ENCODE data around the gene ZNF514. TPM values are rescaled to one million over a fixed set of nuclear protein-coding genes. Genes with fewer than 3 reads are reported as not detected.
"Not testable (repeated sequence)": the region's sequence is repeated elsewhere in the genome, so short reads cannot be mapped to it uniquely, and the experiment has no call there.

ZNF514 gene
- polyA plus RNA-seq, 6 donors from 2014 or later, result 6.7 to 11.2 (median 8.9) TPM

GRCh38 chr2:95113464-95113863, 46.2 kb downstream of the ZNF514 start:
- peak overlapping the region in 1 of 8 donors; percentile 29 for H3K4me3 Mint-ChIP-seq
- H3K27me3 Mint-ChIP-seq, result no peaks in the 10 kb centered on the region
- no peaks in the 10 kb centered on the region for H3K9me3 Mint-ChIP-seq
- DNase-seq (no peak), ATAC-seq (ENCODE audit: low read depth in 2 of 2) (no peak)
- peaks cover 7 to 16% (median 9%) of the 10 kb centered on the region in 3 donors for H3K4me1 Mint-ChIP-seq
- no peak overlapping the region for H3K27ac Mint-ChIP-seq
- peaks cover 17 to 19% of the 10 kb centered on the region in 2 donors for H3K36me3 Mint-ChIP-seq

- Mint-ChIP-seq H3K27me3 (no peaks in the 10 kb centered on the region), H3K27ac (no peak overlapping the region), H3K36me3 (peaks cover 31 to 39% of the 10 kb centered on the region in 2 donors), H3K4me1 (peaks cover 0 to 6% (median 6%) of the 10 kb centered on the region in 3 donors), H3K4me3 (no peak overlapping the region), H3K9me3 (no peaks in the 10 kb centered on the region)
- ATAC-seq (ENCODE audit: low read depth in 2 of 2), result no peak
- DNase-seq, result no peak
Observed at GRCh38 chr2:95110395-95110794, 49.3 kb downstream of the ZNF514 start.

GRCh38 chr2:95109260-95109659, 50.4 kb downstream of the ZNF514 start:
- Mint-ChIP-seq H3K36me3 (peaks cover 33 to 39% of the 10 kb centered on the region in 2 donors), H3K27ac (peak overlapping the region in 1 of 6 donors; percentile 21), H3K9me3 (no peaks in the 10 kb centered on the region)

GRCh38 chr2:95106081-95106480, 53.6 kb downstream of the ZNF514 start:
- Mint-ChIP-seq H3K4me3 (no peak overlapping the region), H3K36me3 (peaks cover 33 to 51% of the 10 kb centered on the region in 2 donors), H3K4me1 (peaks cover 0 to 6% (median 0%) of the 10 kb centered on the region in 3 donors), H3K9me3 (no peaks in the 10 kb centered on the region), H3K27ac (peak overlapping the region in 3 of 6 donors; percentile 49 to 89 (median 65)), H3K27me3 (no peaks in the 10 kb centered on the region)
- no peak for ATAC-seq (ENCODE audit: low read depth in 2 of 2)
- no peak for DNase-seq

More at GRCh38 chr2:95109260-95109659, 50.4 kb downstream of the ZNF514 start:
- peaks cover 0 to 6% (median 0%) of the 10 kb centered on the region in 3 donors for H3K4me1 Mint-ChIP-seq
- no peaks in the 10 kb centered on the region for H3K27me3 Mint-ChIP-seq
- no peak overlapping the region for H3K4me3 Mint-ChIP-seq
- ATAC-seq (ENCODE audit: low read depth in 2 of 2) (no peak), DNase-seq (no peak)

GRCh38 chr2:95104606-95105005, 55.0 kb downstream of the ZNF514 start:
- peaks cover 0 to 6% (median 0%) of the 10 kb centered on the region in 3 donors for H3K4me1 Mint-ChIP-seq
- H3K36me3 Mint-ChIP-seq, result peaks cover 39 to 49% of the 10 kb centered on the region in 2 donors
- no peaks in the 10 kb centered on the region for H3K9me3 Mint-ChIP-seq
- ATAC-seq (ENCODE audit: low read depth in 2 of 2) (no peak), DNase-seq (no peak)
- H3K27me3 Mint-ChIP-seq, result no peaks in the 10 kb centered on the region
- H3K27ac Mint-ChIP-seq, result peak overlapping the region in 1 of 6 donors; percentile 87
- H3K4me3 Mint-ChIP-seq, result no peak overlapping the region

GRCh38 chr2:95099910-95100309, 59.7 kb downstream of the ZNF514 start:
- peak overlapping the region in 2 of 6 donors; percentile 42 to 71 for H3K27ac Mint-ChIP-seq
- peaks cover 5 to 19% (median 5%) of the 10 kb centered on the region in 3 donors for H3K4me1 Mint-ChIP-seq
- peaks cover 38 to 48% of the 10 kb centered on the region in 2 donors for H3K36me3 Mint-ChIP-seq
- H3K27me3 Mint-ChIP-seq, result no peaks in the 10 kb centered on the region
- no peak overlapping the region for H3K4me3 Mint-ChIP-seq
- DNase-seq, result no peak
- no peak for ATAC-seq (ENCODE audit: low read depth in 2 of 2)
- H3K9me3 Mint-ChIP-seq, result peaks cover 0 to 6% (median 0%) of the 10 kb centered on the region in 7 donors

- H3K36me3 Mint-ChIP-seq, result peaks cover 42 to 44% of the 10 kb centered on the region in 2 donors
Observed at GRCh38 chr2:95098273-95098672, 61.4 kb downstream of the ZNF514 start.

More at GRCh38 chr2:95098273-95098672, 61.4 kb downstream of the ZNF514 start:
- H3K9me3 Mint-ChIP-seq; H3K27me3 Mint-ChIP-seq; H3K27ac Mint-ChIP-seq; H3K4me3 Mint-ChIP-seq; DNase-seq; ATAC-seq (ENCODE audit: low read depth in 2 of 2): not testable (repeated sequence)
- peaks cover 5 to 19% (median 5%) of the 10 kb centered on the region in 3 donors for H3K4me1 Mint-ChIP-seq

Other genes starting within 250 kb of the ZNF514 start
- 1 to 10 TPM in 2 of 6 donors, under 1 TPM in 2, not detected in 2; 0.41 to 1.1 (median 0.75) TPM for gene MAL, start 134.1 kb downstream of the ZNF514 start, polyA plus RNA-seq (ENCODE audit: low read depth in 6 of 6)
- 10 to 100 TPM; 28.5 to 48.2 (median 35.3) TPM for gene MRPS5, start 38.0 kb downstream of the ZNF514 start, polyA plus RNA-seq (ENCODE audit: low read depth in 6 of 6)
- gene ZNF2, start 6.0 kb upstream of the ZNF514 start, polyA plus RNA-seq (ENCODE audit: low read depth in 6 of 6), result 1 to 10 TPM; 2.4 to 7.3 (median 3.4) TPM
- 1 to 10 TPM in 2 of 6 donors, under 1 TPM in 3, not detected in 1; 0.25 to 1.3 (median 0.58) TPM for gene ZNF892, start 47.7 kb upstream of the ZNF514 start, polyA plus RNA-seq (ENCODE audit: low read depth in 6 of 6)
- not detected for gene PROM2, start 114.6 kb upstream of the ZNF514 start, polyA plus RNA-seq (ENCODE audit: low read depth in 6 of 6)
- gene KCNIP3, start 137.5 kb upstream of the ZNF514 start, polyA plus RNA-seq (ENCODE audit: low read depth in 6 of 6), result not detected
- gene FAHD2A, start 242.9 kb upstream of the ZNF514 start, polyA plus RNA-seq (ENCODE audit: low read depth in 6 of 6), result 10 to 100 TPM in 4 of 6 donors, 1 to 10 TPM in 2; 6.7 to 29.3 (median 11.1) TPM